Pons (tissue), 1 donor: ENCODE results near the gene DSG2.

Experiments used
- DNase-seq: peaks from one replicate; pipeline ENCODE4 v3.0.0-alpha.2; 2016; ENCODE audit warnings: low spot score

The DSG2 gene

GRCh38 chr18:31590570-31590969 is 92.6 kb downstream of the DSG2 start:
- no peak for DNase-seq

GRCh38 chr18:31591113-31591512 is 93.1 kb downstream of the DSG2 start:
- no peak for DNase-seq

GRCh38 chr18:31591628-31592027 is 93.7 kb downstream of the DSG2 start, which contains the start of gene TTR:
TTR (plus strand) TSS chr18:31591877; CDS start chr18:31591903, 26 bp downstream.
- no peak for DNase-seq

- no peak for DNase-seq
These were observed 94.7 kb downstream of the DSG2 start for GRCh38 chr18:31592506-31593157.

- DNase-seq, result no peak
These were observed 97.3 kb downstream of the DSG2 start for GRCh38 chr18:31595121-31595771.

- no peak for DNase-seq
These were observed 98.3 kb downstream of the DSG2 start for GRCh38 chr18:31596081-31596872.

GRCh38 chr18:31598021-31598805 is 100.2 kb downstream of the DSG2 start:
- DNase-seq, result no peak
